Ureter (tissue), 1 donor: ENCODE data around the gene GPATCH3. TPM values are rescaled to one million over a fixed set of nuclear protein-coding genes. Genes with fewer than 3 reads are reported as not detected.
"Not testable (repeated sequence)": the region's sequence is repeated elsewhere in the genome, so short reads cannot be mapped to it uniquely, and the experiment has no call there.

Experiments
- DNase-seq: peaks from one replicate; pipeline ENCODE4 v3.0.0-alpha.2; 2020; ENCODE audit warnings: low spot score
- total RNA-seq: library from RNA; stranded (reverse); gene quantifications from one replicate; pipeline ENCODE4 v1.2.4, GENCODE V29; 2023
- donor health status: DM: yes; HTN: yes; CAD: no.

The GPATCH3 gene, protein sequence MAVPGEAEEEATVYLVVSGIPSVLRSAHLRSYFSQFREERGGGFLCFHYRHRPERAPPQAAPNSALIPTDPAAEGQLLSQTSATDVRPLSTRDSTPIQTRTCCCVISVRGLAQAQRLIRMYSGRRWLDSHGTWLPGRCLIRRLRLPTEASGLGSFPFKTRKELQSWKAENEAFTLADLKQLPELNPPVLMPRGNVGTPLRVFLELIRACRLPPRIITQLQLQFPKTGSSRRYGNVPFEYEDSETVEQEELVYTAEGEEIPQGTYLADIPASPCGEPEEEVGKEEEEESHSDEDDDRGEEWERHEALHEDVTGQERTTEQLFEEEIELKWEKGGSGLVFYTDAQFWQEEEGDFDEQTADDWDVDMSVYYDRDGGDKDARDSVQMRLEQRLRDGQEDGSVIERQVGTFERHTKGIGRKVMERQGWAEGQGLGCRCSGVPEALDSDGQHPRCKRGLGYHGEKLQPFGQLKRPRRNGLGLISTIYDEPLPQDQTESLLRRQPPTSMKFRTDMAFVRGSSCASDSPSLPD
- 9.0 TPM for total RNA-seq

DNA sequence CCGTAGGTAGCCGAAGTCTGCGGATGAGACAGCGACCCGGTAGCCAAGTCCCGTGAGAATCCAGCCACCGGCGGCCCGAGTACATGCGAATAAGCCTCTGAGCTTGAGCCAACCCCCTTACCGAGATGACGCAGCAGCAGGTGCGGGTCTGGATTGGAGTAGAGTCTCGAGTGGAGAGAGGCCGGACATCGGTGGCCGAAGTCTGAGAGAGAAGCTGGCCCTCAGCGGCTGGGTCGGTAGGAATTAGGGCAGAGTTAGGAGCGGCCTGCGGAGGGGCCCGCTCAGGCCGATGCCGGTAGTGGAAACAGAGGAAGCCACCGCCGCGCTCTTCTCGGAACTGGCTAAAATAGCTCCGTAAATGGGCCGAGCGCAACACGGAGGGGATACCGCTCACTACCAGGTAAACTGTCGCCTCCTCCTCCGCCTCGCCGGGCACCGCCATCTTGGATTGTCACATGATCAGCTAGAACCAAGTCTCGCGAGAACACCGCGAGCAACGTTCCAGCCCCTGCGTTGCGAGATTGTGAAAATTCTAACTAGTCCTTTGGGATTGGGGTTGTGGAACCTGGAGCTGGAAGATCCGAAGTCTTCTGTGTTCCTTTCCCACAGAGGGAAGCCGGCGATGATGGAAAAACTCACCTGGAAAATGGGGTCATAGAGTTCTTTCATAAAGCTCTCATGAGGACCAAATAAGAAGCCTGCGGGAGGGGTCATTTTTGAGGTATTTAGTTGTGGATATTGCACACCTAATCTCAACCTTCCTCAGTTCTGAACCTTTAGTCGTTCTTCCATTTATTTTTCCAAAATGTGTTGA, at the start of gene GPATCH3:
GPATCH3 (minus strand) TSS at position 467 of the 814 bp plus-strand sequence; CDS start at position 442, 25 bp downstream.
- DNase-seq: peak; percentile 94

DNA sequence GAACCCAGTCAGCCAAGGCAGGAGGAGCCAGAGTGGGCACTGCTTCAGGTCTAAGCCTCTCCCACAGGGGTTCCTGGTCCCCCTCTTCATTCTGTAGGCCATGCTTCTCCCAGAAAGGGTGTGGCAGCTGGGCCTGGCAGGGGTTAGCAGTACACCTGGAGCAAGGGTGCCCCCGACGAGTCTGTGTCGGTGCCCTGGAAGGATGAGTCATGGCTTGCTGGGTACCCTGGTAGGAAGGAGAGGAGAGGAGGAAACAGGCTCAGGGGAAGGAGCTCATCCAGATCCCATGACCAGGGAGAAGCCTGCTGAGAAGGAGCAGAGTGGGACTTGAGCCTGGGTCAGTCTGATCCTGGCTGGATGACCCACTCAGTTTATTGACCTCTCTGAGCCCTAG, 49.7 kb upstream of the GPATCH3 start:
- no peak for DNase-seq

DNA sequence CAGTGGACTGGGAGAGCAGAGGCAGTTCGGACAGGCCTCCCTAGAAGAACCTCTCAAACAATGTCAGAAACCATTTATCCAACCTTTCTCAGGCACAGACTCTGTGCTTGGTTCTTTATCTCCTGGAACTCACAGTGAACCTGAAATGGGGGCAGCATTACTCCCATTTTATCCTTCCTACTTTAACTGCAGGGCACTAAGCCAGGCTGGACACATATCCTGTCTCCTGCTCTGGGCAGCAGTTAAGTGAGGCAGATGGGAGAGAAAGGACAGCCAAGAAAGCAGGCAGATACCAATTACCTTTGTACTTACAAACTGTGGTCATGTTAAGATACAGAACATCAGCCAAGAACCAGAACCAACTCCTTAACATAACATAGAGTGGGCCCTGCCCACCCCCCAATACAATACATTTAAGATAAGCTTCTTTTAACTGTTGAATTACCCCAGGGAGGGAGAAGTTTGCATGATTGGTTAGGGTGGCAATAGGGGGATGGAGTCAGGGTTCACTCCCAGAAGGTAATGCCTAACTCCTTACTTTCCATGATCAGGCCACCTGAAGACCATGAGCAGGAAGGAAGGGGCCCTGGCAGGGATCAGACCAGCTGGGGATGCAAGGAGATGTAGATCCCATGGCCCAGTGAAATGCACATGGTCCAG, 49.1 kb upstream of the GPATCH3 start:
- DNase-seq: no peak

DNA sequence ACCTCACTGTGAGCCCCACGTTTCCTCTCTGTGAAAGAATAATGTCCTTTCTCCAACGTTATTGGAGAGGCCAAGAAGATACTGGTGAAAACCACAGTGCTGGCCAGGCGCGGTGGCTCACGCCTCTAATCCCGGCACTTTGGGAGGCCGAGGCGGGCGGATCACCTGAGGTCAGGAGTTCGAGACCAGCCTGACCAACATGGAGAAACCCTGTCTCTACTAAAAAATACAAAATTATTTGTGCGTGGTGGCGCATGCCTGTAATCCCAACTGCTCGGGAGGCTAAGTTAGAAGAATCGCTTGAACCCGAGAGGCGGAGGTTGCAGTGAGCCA, 48.4 kb upstream of the GPATCH3 start:
- not testable (repeated sequence) for DNase-seq

DNA sequence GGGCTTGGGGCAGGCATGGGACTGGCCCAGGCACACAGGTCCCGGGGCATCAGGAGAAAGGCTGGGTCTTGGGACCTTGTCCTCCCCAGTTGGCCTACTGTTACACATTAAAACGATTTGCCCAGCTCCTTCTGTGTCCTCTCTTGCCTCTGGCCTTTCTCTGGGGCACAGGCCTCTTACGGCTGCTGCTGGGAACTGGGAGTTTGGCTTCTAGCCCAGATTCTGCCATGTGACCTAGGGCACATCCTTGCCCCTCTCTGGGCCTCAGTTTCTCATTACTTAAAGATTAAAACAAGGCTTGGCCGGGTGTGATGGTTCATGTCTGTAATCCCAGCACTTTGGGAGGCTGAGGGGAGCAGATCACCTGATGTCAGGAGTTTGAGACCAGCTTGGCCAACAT, 46.0 kb upstream of the GPATCH3 start:
- no peak for DNase-seq

DNA sequence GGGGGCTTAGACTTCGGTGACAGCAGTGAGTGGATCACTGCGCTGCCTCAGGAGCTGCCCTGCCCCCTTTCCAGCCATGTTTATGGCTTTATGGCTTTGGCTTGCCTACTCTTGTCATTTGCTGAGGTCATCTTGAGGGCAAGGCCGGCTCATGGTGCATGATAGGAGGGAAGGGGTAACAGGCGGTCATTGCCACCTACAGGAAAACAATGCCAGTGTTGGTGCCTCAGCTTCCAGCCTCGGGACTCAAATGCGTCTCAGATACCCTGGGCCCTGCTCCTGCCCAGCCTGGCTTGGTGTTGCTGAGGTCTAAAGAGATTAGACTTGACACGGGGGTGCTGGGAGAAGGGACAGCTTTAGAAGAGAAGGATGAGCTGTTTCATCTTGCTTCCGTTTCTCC, 45.5 kb upstream of the GPATCH3 start:
- no peak for DNase-seq

DNA sequence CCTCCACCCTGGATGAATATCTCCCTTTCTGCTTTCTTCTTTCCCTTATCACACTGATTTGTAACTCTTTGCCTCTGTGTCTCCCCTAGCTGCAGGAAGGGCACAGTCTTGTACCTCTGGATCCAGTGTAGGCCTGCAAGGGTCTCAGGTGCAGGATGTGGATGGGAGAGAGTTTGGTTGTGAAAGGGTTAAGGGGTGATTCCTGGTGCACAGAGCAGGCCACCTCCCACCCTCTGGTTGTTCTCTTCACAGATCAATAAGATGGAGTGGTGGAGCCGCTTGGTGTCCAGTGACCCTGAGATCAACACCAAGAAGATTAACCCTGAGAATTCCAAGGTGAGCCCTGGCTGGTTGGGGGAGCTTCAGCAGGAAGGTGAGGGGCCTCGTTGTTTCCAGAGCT, 44.9 kb upstream of the GPATCH3 start:
- DNase-seq: no peak

DNA sequence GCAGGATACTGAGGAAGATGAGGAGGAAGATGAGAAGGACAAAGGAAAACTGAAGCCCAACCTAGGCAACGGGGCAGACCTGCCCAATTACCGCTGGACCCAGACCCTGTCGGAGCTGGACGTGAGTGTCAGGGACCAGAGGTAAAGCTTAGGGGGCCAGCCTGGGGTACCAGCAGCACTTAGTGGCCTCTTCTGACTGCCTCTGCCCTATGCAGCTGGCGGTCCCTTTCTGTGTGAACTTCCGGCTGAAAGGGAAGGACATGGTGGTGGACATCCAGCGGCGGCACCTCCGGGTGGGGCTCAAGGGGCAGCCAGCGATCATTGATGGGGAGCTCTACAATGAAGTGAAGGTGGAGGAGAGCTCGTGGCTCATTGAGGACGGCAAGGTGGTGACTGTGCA, 42.4 kb upstream of the GPATCH3 start:
- DNase-seq: no peak

DNA sequence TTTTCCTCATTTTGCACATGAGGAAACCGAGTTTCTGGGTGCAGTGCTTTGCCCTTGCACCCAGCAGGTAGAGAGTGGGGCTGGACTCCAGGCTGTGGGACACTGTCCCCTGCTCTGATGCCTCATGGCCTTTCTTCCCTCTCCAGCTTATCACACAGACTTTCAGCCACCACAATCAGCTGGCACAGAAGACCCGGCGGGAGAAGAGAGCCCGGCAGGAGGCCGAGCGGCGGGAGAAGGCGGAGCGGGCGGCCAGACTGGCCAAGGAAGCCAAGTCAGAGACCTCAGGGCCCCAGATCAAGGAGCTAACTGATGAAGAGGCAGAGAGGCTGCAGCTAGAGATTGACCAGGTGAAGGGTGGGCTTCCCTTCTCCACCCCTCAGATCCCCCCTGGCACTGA, 41.0 kb upstream of the GPATCH3 start:
- no peak for DNase-seq

DNA sequence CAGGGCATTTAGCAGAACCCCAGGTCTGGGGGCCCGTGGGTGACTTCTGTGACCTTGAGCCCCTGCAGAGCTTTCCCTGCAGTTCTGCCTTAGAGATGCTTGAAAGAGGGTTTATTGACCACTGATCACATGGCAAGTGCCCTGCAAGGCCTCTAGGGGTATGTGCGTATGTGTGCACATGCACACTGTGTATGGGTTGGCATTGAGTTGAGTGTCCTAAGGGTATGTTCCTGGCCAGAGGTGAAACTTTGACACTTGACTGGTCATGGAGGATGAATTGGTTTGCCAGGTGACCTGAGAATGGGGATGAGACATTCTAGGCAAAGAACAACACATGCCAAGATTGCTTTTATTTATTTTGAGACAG, 38.4 kb upstream of the GPATCH3 start:
- DNase-seq: no peak

DNA sequence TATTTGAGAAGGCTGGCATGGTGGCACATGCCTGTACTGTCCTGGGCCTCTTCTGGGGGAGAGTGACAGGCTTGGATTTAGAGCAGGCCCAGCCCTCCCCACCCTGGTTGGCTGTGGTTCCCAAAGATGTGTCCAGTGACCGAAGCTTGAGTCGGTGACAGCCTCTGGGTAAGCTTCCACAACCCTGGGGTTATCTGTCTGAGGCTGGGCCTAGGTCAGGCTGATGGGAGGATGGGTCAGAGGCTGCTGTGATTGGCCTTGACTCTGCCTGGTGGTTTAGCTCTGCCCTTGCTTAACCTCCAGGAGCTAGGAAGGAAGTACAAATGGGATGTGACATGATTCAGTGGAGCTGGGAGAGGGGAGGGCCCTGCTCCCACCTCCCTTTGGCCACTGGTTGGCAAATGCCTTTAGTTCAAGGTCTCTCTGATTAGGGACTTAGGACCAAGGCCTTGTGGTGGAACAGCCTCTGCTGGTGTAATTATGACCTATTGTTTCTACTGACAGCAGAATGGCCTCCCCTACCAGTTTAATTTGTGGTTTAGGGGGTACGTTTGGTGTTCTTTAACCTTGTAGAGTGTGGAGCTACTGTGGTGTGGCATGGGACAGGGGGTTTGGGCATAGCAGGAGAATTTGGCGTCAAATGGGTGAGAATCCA, 37.9 kb upstream of the GPATCH3 start:
- DNase-seq: no peak

DNA sequence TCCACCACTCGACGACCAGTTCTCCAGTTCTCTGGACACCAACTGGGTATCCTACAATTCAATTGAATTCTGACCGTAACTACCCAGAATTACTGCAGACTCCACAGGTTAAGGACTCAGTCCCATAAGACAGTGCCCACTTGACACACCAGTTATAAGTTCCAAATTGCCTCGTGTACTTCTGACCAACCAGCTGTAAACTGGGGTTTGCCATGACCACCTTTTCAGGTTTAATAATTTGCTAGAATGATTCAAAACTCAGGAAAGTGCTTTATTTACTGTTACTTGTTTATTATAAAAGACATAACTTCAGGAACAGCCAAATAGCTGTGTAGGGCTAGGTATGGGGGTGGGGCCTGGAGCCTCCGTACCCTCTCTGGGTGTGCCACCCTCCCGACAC, 36.6 kb upstream of the GPATCH3 start:
- DNase-seq: no peak

DNA sequence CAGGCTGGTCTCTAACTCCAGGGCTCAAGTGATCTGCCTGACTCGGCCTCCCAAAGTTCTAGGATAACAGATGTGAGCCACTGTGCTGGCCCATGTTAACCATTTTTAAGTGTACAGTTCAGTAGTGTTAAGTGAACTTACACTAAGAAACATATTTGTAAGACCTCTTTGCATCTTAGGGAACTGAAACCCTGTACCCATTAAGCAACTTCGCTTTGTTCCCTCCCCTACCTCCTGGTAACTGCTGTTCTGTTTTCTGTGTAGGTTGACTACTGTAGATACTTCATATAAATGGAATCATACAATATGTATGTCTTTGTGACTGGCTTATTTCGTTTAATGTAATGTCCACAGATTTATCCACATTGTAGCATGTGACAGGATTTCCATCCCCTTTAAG, 32.3 kb upstream of the GPATCH3 start:
- DNase-seq: no peak

DNA sequence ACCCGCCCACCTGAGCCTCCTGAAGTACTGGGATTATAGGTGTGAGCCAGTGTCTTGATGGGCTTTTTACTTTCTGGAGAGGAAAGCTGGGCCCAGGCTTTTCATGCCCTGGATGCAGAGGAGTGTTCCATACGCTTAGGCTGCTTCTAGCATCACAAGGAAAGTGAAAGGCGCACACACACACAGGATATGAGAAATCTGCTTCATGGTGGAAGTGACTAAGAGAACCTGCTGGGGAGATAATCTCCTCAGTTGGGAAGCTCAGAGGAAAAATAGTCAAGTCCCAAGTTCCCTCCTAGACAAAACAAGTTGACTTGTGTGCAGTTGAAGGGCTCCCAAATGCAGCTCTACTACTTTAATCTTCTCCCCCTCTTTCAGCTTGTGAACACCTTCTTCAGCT, 23.4 kb upstream of the GPATCH3 start:
- no peak for DNase-seq

DNA sequence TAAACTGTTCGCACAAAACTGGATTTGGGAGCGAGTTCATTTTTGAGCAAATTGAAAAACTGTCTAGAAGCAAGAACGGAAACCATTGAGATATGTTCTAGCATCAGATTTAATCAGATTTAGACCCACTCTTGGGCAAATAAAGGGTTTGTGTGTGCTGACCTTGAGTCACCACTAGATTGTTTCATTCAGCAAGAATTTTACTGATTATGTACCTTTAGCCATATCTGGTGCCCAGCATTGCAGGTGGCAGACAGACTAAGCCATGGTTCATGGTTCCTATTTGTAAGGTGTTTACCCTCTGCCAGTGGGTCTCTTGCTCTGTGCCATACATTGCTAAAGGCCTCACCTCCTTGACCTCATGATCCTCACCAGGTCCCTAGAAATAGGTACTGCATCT, 22.6 kb upstream of the GPATCH3 start:
- DNase-seq: no peak

DNA sequence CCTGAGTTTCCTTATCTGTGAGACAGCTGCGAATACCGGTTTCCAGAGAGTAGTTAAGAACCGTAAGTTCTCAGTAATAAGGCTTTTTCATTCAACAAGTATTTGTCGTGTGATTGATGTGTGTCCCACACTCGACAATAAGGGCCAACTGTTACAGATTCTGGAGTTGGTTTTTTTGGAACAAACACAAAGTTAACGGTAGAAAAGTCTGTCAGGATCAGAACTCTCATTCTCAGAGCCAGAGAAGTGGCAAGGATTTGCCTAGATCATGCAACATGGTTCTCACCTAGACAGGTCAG, 22.1 kb upstream of the GPATCH3 start:
- DNase-seq: no peak

DNA sequence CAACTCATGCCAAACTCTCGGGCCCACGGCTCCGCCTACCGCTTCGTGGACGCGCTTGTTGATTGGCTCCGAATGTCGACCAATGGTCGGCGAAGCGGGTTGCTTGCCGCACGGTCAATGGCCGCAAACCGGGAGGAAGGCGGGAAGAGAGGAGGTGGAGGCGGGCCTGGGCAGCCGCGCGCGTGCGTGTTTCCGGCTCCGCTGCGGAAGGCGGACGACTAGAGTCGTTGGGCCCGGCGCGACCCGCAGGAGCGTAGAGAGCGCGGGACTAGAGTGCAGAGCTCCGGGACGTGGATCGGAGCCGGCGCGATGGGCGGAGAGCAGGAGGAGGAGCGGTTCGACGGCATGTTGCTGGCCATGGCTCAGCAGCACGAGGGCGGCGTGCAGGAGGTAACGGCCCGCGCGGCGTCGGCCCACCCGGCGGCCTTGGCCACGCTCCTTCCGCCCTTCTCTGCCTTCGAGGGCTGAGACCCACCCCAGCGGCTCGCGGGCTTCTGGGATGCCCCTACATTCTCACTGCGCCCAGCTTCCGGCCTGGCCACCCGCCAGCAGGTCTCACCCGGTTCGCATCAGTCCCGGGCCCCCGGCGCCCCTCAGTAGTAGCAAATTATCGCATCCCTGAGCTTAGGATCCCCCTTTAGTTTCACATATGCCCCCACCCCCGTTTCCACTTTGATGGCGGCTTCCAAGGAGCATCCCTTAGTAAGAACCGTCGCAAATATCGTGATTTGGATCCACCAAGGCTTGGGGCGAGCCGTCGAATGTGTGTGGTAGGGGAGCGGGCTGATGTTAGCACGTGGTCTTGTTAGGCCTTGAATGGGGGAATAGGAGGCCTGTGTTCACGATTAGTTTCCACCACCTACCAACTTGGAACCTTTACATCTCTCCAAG, 21.5 kb upstream of the GPATCH3 start, which contains the start of gene NUDC:
NUDC (plus strand) TSS at position 204 of the 891 bp plus-strand sequence; CDS start at position 310, 106 bp downstream.
- DNase-seq: peak; percentile 96

DNA sequence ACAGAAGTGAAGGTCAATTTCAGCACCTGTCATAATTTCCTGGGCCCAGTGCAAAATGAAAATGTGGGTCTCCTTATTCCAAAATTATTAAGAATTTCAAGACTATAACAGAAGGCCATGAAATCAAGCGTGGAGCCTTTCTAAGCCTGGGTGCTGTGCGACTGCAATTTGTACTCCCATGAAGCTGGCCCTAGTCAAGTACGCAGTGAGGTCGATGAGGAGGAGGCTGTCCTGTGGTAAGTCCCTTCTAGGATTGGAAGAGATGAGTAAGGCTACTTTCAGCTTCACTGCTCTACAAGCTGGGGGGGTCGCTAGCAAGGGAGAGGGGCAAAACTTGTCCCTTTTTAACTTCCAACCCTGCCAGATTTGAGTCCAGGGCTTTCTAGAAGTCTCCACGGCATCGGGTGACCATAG, 20.9 kb upstream of the GPATCH3 start:
- DNase-seq: no peak

DNA sequence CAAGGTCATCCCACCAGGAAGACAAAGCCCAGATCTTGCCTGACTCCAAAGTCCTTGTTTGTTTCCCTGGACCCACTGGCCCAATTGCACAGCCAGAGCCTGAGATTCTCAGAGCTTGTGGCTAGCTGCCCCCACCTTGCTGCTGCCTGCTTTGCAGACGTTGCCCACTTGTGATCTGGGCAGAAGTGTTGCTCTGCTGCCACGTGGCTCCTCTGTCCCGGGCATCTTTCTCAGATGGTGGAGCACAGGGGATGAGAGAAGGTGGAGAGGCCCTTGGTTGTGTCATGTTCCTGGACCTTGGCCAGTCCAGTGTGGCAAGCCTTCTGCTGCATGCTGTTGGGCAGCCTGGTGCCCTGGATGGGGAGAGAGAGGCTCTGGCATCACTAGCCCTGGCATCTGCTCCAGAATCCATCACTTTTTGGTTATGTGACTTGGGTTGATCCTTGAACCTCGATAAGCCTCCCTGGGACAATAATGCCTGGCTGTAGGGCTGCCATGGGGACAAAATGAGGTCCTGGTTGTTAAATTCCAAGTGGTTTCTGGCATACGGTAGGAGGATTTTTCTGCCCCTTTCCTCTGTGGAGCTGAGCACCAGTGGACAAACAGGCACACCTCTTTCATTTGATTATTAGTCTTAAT, 15.1 kb upstream of the GPATCH3 start:
- DNase-seq: no peak
